ENCODE results near the gene TAS2R8. TPM values are rescaled to one million over a fixed set of nuclear protein-coding genes. Genes with fewer than 3 reads are reported as not detected.
"Not testable (repeated sequence)": the region's sequence is repeated elsewhere in the genome, so short reads cannot be mapped to it uniquely, and the experiment has no call there.

Gene TAS2R8, protein sequence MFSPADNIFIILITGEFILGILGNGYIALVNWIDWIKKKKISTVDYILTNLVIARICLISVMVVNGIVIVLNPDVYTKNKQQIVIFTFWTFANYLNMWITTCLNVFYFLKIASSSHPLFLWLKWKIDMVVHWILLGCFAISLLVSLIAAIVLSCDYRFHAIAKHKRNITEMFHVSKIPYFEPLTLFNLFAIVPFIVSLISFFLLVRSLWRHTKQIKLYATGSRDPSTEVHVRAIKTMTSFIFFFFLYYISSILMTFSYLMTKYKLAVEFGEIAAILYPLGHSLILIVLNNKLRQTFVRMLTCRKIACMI
- total RNA-seq, result 0.31 TPM

DNA sequence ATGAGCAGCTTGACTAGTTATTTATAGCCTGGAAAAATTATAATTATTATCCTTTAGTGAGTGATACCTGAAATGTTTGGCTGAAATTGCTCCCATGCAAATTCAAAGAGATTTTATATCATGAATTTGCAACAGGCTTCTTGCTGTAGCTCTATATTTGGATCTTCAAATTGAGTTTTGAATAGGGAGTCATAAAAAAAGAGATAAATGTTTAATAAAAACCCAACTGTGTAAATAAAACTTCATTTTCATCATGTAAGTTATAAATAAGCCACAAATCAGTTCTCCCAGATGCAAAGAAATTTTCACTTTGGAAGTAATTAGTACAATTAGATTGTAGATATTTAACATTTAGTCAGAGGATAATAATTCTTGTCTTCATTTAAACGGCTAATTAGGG is at the start of gene TAS2R8:
Gene TAS2R8 (minus strand): TSS at position 101 of the 400 bp plus-strand sequence. CDS start 306 bp downstream, outside the sequence.
- DNase-seq, result no peak

GRCh38 chr12:10855807-10856206 is 48.7 kb upstream of the TAS2R8 start:
- no peak for DNase-seq

- no peak for DNase-seq
Measured at GRCh38 chr12:10853776-10854175, 46.7 kb upstream of the TAS2R8 start.

DNA sequence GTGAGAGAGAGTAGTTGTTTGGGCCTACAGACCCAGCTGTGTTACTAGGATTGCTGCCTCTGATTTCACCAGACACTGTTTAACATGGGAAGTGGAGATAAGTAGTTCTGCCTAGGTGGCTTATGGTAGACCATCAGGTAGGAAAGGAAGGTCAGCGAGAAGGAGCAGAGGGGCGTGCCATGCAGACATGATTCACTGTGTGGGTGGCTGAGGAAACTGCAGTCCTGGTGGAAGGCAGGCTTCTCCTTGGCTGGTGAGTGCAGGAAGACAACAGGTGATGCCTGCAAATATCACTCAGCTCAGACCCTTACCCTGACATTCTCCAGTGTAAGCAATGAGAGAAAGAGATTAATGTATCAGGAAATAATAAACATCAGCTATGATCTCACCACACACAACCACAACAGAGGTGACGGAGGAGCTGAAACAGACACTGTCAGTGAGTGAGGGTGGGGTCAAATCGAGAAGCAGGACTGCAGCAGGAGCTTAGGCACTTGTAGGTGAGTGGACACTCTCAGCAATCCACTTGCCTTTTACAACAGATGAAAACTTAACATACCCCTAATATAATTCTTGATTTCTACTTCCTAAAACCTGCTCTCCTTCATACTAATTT is 44.3 kb upstream of the TAS2R8 start:
- no peak for DNase-seq

DNA sequence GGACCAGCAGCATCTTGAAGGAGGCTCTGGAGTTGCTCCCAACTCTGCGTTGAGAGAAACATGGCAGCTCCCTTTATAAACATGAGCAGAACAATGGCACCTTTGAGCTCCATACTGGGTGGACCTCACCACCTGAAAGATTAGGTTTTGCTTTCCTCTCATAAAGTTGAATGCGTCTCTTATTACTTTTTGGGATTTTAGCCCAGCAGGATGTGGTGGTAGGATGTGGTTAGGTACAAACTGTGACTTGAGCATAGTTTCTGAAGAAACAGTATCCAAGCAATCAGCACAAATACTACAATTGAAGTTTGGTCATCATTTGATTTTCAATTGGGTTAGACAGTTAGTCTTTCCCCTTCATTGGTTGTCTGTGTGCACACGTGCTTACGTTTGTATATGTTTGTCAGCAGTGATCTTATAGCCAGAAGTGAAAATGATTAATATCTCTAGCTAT is 42.4 kb upstream of the TAS2R8 start, which contains the start of gene PRR4:
Gene PRR4 (minus strand): TSS at position 51 of the 454 bp plus-strand sequence. CDS start 38 bp downstream, at position 13.
- DNase-seq, result no peak

- no peak for DNase-seq
Measured at GRCh38 chr12:10847744-10848143, 40.7 kb upstream of the TAS2R8 start.

GRCh38 chr12:10842862-10843261 is 35.8 kb upstream of the TAS2R8 start:
- no peak for DNase-seq

DNA sequence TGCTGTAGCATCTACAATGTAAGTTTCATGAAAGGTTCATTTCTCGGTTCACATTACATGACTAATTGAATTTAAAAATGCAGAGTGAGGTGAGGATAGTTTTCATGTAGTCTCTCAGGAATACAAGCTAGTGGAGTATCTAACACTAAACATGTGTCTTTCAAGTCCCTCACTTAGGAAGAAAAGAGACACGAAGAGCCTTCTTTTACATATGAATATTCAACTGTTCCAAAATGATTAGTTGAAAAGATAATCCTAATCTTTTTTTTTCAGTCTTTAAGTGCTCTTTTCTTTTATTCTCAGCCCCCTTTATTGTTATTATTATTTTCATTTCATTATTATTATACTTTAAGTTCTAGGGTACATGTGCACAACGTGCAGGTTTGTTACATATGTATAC is 31.4 kb upstream of the TAS2R8 start:
- no peak for DNase-seq

DNA sequence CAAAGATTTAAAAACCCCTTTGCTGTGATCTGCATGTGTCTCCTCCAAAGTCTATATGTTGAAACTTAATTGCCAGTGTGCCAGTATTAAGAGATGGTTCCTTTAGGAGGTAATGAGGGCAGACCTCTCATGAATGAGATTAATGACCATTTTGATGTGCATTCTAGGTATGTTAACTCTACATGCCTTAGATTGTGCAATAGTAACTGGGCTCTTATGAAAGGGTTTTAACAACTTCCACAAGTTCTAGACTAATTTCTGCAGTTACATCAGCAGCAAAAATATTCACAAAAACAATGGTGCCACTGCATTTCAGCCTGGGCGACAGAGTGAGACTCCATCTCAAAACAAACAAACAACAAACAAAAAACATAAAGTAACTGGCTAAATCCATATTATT is 22.9 kb upstream of the TAS2R8 start:
- DNase-seq, result no peak

GRCh38 chr12:10826258-10826657 is 19.2 kb upstream of the TAS2R8 start, which contains the start of gene TAS2R10:
Gene TAS2R10 (minus strand): TSS chr12:10826358. CDS start chr12:10826269, 89 bp downstream.
- DNase-seq, result no peak

- DNase-seq, result no peak
Measured at GRCh38 chr12:10824957-10825356, 17.9 kb upstream of the TAS2R8 start.

DNA sequence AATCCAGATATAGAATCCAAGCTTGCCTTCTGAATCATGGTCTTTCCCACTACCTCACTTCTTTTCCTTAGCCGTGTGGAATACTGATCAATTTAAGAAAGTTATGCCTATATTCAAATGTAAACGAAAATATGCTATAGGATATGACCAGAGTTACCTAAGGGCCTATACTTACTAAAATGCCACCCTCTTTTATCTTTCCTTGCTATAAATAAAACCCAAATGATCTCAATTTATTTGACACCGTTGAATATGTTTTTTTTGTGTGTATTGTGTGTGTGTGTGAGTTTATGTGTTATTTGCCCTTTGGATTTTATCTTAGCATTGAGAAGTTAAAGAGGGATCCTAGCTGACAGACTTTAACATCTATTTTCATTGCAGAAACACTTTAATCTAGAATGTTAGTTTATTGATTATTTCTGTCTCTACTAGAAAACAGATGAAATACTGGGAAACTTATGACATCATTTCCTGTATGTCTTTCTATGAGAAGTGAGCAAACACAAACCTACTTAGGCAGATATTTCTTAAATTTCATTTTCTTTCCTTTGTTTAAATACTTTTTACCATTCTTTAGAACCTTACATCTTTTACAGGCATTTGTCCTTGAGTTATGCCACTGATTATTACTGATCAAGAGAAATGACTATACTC is 4.9 kb upstream of the TAS2R8 start:
- no peak for DNase-seq

DNA sequence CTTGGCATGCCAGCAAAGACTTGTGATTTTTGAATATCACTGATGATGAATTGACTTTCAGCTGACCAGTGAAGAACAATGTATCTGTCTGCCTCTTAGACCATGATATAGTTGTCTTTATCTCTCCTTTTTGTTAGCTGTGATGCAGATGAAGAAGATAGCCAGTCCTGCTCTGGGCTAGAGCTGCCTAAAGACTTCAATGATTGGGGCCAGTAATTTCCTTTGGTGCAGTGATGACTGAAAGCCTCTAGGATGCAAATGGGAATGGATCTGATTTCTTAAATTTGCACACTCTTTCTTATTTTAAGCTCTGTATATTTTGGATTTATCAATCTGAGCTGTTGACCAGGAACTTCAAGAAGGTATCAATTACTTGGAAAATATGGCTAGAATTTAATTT is 3.0 kb upstream of the TAS2R8 start, which contains the start of gene TAS2R9:
Gene TAS2R9 (minus strand): TSS at position 101 of the 400 bp plus-strand sequence. CDS start 93 bp downstream, at position 8.
- no peak for DNase-seq

DNA sequence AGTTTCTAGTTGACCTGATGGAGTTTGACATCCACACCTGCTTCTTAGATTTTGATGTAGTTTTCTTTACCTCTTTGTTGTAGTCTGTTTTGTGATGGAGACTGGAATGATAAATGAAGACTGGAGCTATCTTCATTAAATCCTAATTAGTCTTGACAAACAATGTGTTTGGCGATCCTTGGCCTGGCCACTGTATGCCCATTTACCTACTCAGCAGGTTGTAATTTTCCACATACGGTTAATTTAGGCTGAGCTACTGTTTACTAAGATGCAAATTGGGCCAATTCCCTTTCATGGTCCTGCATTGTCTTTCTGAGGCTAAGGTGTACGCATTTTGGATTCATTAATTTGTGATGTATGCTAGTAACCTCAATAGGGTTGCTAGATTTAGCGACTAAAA is 4.5 kb downstream of the TAS2R8 start, which contains the start of gene TAS2R7:
Gene TAS2R7 (minus strand): TSS at position 41 of the 400 bp plus-strand sequence. CDS start 57 bp downstream, outside the sequence.
- DNase-seq, result no peak

GRCh38 chr12:10801741-10802140 is 5.3 kb downstream of the TAS2R8 start:
- DNase-seq, result no peak

- no peak for DNase-seq
Measured at GRCh38 chr12:10794222-10794621, 12.9 kb downstream of the TAS2R8 start.

- DNase-seq, result not testable (repeated sequence)
Measured at GRCh38 chr12:10791769-10792168, 15.3 kb downstream of the TAS2R8 start.

DNA sequence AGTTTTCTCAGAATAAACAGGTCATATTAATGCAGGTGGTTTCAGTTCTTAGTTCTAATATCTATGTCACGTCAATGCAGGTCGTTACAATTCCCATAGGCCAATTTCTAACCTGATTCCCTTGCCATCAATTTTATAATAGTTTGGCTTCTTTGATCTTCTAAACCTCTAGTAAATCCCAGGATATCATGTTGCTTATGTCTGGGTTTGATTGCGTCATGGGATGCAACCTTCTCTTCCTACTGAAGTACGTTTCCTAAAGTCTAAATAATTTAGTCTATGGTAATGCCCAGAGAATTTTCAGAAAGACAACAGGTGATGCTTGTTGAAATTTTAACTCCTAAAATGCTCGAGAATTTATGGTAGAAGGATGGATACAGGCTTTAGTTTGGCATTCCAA is 23.8 kb downstream of the TAS2R8 start:
- DNase-seq, result no peak

DNA sequence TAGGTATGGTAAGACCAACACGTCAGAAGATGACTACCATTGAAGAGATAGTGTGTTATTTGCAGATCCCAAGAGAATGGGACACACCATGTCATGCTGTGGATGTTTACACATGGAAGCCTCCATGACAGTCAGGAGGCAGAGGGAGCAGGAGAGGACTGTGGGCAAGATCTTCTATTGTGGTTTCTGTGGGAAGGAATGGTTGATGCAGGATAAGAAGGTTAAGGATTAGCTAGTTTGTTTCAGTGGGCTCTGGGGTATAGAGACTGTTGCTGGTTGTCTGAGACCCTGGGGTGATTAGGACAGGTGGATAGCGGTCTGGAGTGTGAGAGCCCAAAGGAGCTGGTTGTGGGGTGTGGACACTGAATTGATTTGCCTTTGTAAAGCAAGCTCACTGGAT is 28.0 kb downstream of the TAS2R8 start:
- no peak for DNase-seq

DNA sequence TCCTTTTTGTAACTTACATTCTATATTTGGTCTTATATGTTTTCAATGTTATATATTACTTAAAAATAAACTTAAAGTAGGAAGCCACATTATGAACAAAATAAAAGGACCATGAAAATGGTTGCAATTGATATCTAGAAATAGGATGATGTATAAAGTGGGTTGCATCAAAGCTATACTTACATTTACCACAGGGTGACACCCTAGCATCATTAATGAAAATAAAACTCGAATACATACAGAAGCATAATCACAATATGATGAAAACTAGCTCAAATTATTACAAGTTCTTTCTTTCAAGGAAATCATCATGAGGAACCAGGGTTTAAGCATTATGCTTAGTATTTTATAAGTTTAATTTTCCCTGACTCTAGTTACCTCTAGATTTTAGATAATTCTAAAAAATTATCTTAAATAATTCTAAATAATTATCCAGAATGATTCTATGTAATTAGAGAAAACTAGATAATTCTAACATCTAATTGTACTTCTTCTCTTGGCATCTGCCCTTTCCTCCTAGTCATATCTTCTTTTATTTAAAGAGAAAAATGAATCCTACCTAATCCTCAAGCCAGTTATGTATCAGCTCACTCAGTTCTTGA is 35.9 kb downstream of the TAS2R8 start:
- DNase-seq, result no peak

DNA sequence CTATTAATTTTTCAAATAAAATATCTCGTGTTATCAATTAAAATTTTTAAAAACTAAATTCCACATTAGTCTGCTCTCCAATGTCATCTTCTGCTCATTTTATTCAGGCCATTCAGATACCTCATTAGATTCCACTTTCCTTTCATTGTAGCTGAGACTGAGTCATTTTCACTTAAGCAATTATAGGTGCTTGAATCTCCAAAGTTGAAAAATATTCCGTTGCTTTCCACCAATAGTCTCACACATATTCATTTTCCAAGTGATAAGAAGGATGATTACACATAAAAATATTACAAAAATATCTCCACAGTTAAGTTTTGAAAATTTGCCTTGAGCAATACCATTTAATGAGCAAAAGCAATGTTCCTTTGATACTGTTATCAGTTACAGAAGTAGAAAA is 47.4 kb downstream of the TAS2R8 start:
- DNase-seq, result no peak

- no peak for DNase-seq
Measured at GRCh38 chr12:10756194-10756593, 50.9 kb downstream of the TAS2R8 start.
